Measurements from ENCODE around the gene STK40.

The STK40 gene

GRCh38 chr1:36303650-36304360 is 81.9 kb downstream of the STK40 start:
- Histone ChIP-seq H3K36me3 (ENCODE audit: control insufficient read depth, insufficient read depth, low read length) (peaks cover 25% of the 10 kb centered on the region; the same call in 1 of the 2 replicates), H3K4me1 (ENCODE audit: control insufficient read depth, insufficient read depth, low read length) (peaks cover 2% of the 10 kb centered on the region; the same call in 1 of the 2 replicates), H3K27me3 (ENCODE audit: control insufficient read depth, insufficient read depth, low read length) (no peaks in the 10 kb centered on the region), H3K4me3 (ENCODE audit: low read length) (no peak overlapping the region), H3K9me3 (ENCODE audit: control insufficient read depth, insufficient read depth, low read length) (no peaks in the 10 kb centered on the region), H3K27ac (ENCODE audit: low read length) (no peak overlapping the region)
- DNase-seq (ENCODE audit: low read depth, low spot score), result no peak
- no CpG with 5 or more reads among the region's 23 CpGs for WGBS (ENCODE audit: insufficient coverage, insufficient read length)

- H3K27me3 ChIP-seq (ENCODE audit: control insufficient read depth, insufficient read depth, low read length), result no peaks in the 10 kb centered on the region
- no peak overlapping the region for H3K4me3 ChIP-seq (ENCODE audit: low read length)
- no peaks in the 10 kb centered on the region for H3K9me3 ChIP-seq (ENCODE audit: control insufficient read depth, insufficient read depth, low read length)
- H3K4me1 ChIP-seq (ENCODE audit: control insufficient read depth, insufficient read depth, low read length), result peaks cover 2% of the 10 kb centered on the region; the same call in 1 of the 2 replicates
- WGBS (ENCODE audit: insufficient coverage, insufficient read length), result no CpG with 5 or more reads among the region's 5 CpGs
- DNase-seq (ENCODE audit: low read depth, low spot score), result no peak
- peaks cover 28% of the 10 kb centered on the region; the same call in 1 of the 2 replicates for H3K36me3 ChIP-seq (ENCODE audit: control insufficient read depth, insufficient read depth, low read length)
- H3K27ac ChIP-seq (ENCODE audit: low read length), result no peak overlapping the region
Observed at GRCh38 chr1:36303244-36303643, 82.5 kb downstream of the STK40 start.

GRCh38 chr1:36301220-36301619 is 84.5 kb downstream of the STK40 start:
- no peak for DNase-seq (ENCODE audit: low read depth, low spot score)
- no peaks in the 10 kb centered on the region for H3K9me3 ChIP-seq (ENCODE audit: control insufficient read depth, insufficient read depth, low read length)
- no peaks in the 10 kb centered on the region for H3K27me3 ChIP-seq (ENCODE audit: control insufficient read depth, insufficient read depth, low read length)
- peaks cover 35% of the 10 kb centered on the region; the same call in 1 of the 2 replicates for H3K36me3 ChIP-seq (ENCODE audit: control insufficient read depth, insufficient read depth, low read length)
- WGBS (ENCODE audit: insufficient coverage, insufficient read length), result no CpG with 5 or more reads among the region's 1 CpG
- no peak overlapping the region for H3K4me3 ChIP-seq (ENCODE audit: low read length)
- peaks cover 2% of the 10 kb centered on the region; the same call in 1 of the 2 replicates for H3K4me1 ChIP-seq (ENCODE audit: control insufficient read depth, insufficient read depth, low read length)
- H3K27ac ChIP-seq (ENCODE audit: low read length), result no peak overlapping the region

GRCh38 chr1:36300526-36300925 is 85.2 kb downstream of the STK40 start:
- no peak for DNase-seq (ENCODE audit: low read depth, low spot score)
- H3K27ac ChIP-seq (ENCODE audit: low read length), result no peak overlapping the region
- peaks cover 36% of the 10 kb centered on the region; the same call in 1 of the 2 replicates for H3K36me3 ChIP-seq (ENCODE audit: control insufficient read depth, insufficient read depth, low read length)
- no peaks in the 10 kb centered on the region for H3K9me3 ChIP-seq (ENCODE audit: control insufficient read depth, insufficient read depth, low read length)
- H3K4me3 ChIP-seq (ENCODE audit: low read length), result no peak overlapping the region
- no CpG with 5 or more reads among the region's 1 CpG for WGBS (ENCODE audit: insufficient coverage, insufficient read length)
- H3K4me1 ChIP-seq (ENCODE audit: control insufficient read depth, insufficient read depth, low read length), result peaks cover 2% of the 10 kb centered on the region; the same call in 1 of the 2 replicates
- no peaks in the 10 kb centered on the region for H3K27me3 ChIP-seq (ENCODE audit: control insufficient read depth, insufficient read depth, low read length)

- no peaks in the 10 kb centered on the region for H3K9me3 ChIP-seq (ENCODE audit: control insufficient read depth, insufficient read depth, low read length)
- no peak for DNase-seq (ENCODE audit: low read depth, low spot score)
- no peaks in the 10 kb centered on the region for H3K27me3 ChIP-seq (ENCODE audit: control insufficient read depth, insufficient read depth, low read length)
- H3K36me3 ChIP-seq (ENCODE audit: control insufficient read depth, insufficient read depth, low read length), result peaks cover 35% of the 10 kb centered on the region; the same call in 1 of the 2 replicates
- no CpG with 5 or more reads among the region's 5 CpGs for WGBS (ENCODE audit: insufficient coverage, insufficient read length)
- H3K4me1 ChIP-seq (ENCODE audit: control insufficient read depth, insufficient read depth, low read length), result no peaks in the 10 kb centered on the region
- H3K27ac ChIP-seq (ENCODE audit: low read length), result no peak overlapping the region
- H3K4me3 ChIP-seq (ENCODE audit: low read length), result no peak overlapping the region
Observed at GRCh38 chr1:36298640-36299039, 87.1 kb downstream of the STK40 start.

- Histone ChIP-seq H3K4me3 (ENCODE audit: low read length) (no peak overlapping the region), H3K27me3 (ENCODE audit: control insufficient read depth, insufficient read depth, low read length) (no peaks in the 10 kb centered on the region), H3K9me3 (ENCODE audit: control insufficient read depth, insufficient read depth, low read length) (no peaks in the 10 kb centered on the region), H3K4me1 (ENCODE audit: control insufficient read depth, insufficient read depth, low read length) (no peaks in the 10 kb centered on the region), H3K36me3 (ENCODE audit: control insufficient read depth, insufficient read depth, low read length) (peaks cover 27% of the 10 kb centered on the region; the same call in 1 of the 2 replicates), H3K27ac (ENCODE audit: low read length) (no peak overlapping the region)
- WGBS (ENCODE audit: insufficient coverage, insufficient read length), result no CpG with 5 or more reads among the region's 2 CpGs
- no peak for DNase-seq (ENCODE audit: low read depth, low spot score)
Observed at GRCh38 chr1:36297062-36297461, 88.7 kb downstream of the STK40 start.

- WGBS (ENCODE audit: insufficient coverage, insufficient read length), result no CpG with 5 or more reads among the region's 2 CpGs
- DNase-seq (ENCODE audit: low read depth, low spot score), result no peak
- Histone ChIP-seq H3K36me3 (ENCODE audit: control insufficient read depth, insufficient read depth, low read length) (peaks cover 11% of the 10 kb centered on the region; the same call in 1 of the 2 replicates), H3K27me3 (ENCODE audit: control insufficient read depth, insufficient read depth, low read length) (no peaks in the 10 kb centered on the region), H3K4me1 (ENCODE audit: control insufficient read depth, insufficient read depth, low read length) (no peaks in the 10 kb centered on the region), H3K4me3 (ENCODE audit: low read length) (no peak overlapping the region), H3K27ac (ENCODE audit: low read length) (no peak overlapping the region), H3K9me3 (ENCODE audit: control insufficient read depth, insufficient read depth, low read length) (no peaks in the 10 kb centered on the region)
Observed at GRCh38 chr1:36295390-36295789, 90.3 kb downstream of the STK40 start.
